SK-N-SH (cell line): ENCODE results near the gene ABHD1.

ENCODE experiments used
- CHD2 ChIP-seq: fragments of 150-350 bp; IDR thresholded peaks from 2 replicates; pipeline ENCODE4 v1.6.1; 2018; ENCODE audit warnings: low read length; ENCODE audit not compliant: partially characterized antibody
- CTCF ChIP-seq: fragments of 200-600 bp; sonication (generic); IDR thresholded peaks from 2 replicates; pipeline ENCODE4 v1.6.1; 2017; ENCODE audit warnings: antibody characterized with exemption, mild to moderate bottlenecking, moderate library complexity
- FOXM1 ChIP-seq: IDR thresholded peaks from 2 replicates; pipeline ENCODE4 v1.4.0; 2012; ENCODE audit warnings: low read depth, mild to moderate bottlenecking
- GATA2 ChIP-seq: sonication (generic); formaldehyde crosslinking; IDR thresholded peaks from 2 replicates; pipeline ENCODE4 v1.5.0; 2020; ENCODE audit warnings: mild to moderate bottlenecking, missing genetic modification reagents
- MAX ChIP-seq: IDR thresholded peaks from 2 replicates; pipeline ENCODE4 v1.4.0; 2012; ENCODE audit warnings: low read depth
- MEF2A ChIP-seq: IDR thresholded peaks from 2 replicates; pipeline ENCODE4 v1.4.0; 2012; ENCODE audit warnings: low read depth, borderline replicate concordance
- NFIC ChIP-seq: IDR thresholded peaks from 2 replicates; pipeline ENCODE4 v1.4.0; 2012; ENCODE audit warnings: borderline replicate concordance
- PBX3 ChIP-seq: IDR thresholded peaks from 2 replicates; pipeline ENCODE4; 2012
- POLR2AphosphoS5 ChIP-seq: IDR thresholded peaks from 2 replicates; pipeline ENCODE4 v1.6.1; 2012; ENCODE audit warnings: low read depth, low read length
- REST ChIP-seq: IDR thresholded peaks from 2 replicates; pipeline ENCODE4 v1.6.1; 2012; ENCODE audit warnings: mild to moderate bottlenecking, low read depth, low read length, moderate library complexity
- SIN3A ChIP-seq: IDR thresholded peaks from 2 replicates; pipeline ENCODE4 v1.6.1; 2012; ENCODE audit warnings: low read depth, mild to moderate bottlenecking, low read length, moderate library complexity, borderline replicate concordance
- SMC3 ChIP-seq: IDR thresholded peaks from 2 replicates; pipeline ENCODE4 v1.6.1; 2012; ENCODE audit warnings: low read depth, low read length, improper control_type of control experiment
- TAF1 ChIP-seq: IDR thresholded peaks from 2 replicates; pipeline ENCODE4 v1.6.1; 2012; ENCODE audit warnings: low read depth, mild to moderate bottlenecking, low read length, moderate library complexity, borderline replicate concordance
- YY1 ChIP-seq: IDR thresholded peaks from 2 replicates; pipeline ENCODE4 v1.4.0; 2012; ENCODE audit warnings: low read depth, mild to moderate bottlenecking

DNA sequence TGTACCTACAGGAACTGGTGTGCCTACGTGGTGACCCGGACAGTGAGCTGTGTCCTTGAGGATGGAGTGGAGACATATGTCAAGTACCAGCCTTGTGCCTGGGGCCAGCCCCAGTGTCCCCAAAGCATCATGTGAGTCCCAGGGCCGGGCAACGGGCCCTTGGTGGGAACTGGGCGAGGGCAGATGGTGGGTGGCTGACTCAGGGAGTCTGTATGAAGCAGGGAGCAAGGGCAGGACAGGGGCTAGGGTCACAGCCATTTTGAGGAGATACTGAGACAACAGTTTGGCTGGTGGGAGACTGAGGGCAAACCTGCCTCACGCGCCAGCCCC is 43.5 kb upstream of the ABHD1 start:
- no peak for TF ChIP-seq SMC3
- TF ChIP-seq MAX: no peak
- TF ChIP-seq CTCF: no peak
- no peak for TF ChIP-seq YY1
- TF ChIP-seq PBX3: no peak
- TF ChIP-seq CHD2: no peak
- no peak for TF ChIP-seq MEF2A
- TF ChIP-seq NFIC: no peak
- TF ChIP-seq SIN3A: no peak
- TF ChIP-seq POLR2AphosphoS5: no peak
- no peak for TF ChIP-seq FOXM1
- TF ChIP-seq TAF1: no peak
- no peak for TF ChIP-seq REST
- TF ChIP-seq GATA2 (CRISPR knock-in tag): no peak
